Liver (tissue), 9 donors: ENCODE results near the gene INPP5F. TPM values are rescaled to one million over a fixed set of nuclear protein-coding genes. Genes with fewer than 3 reads are reported as not detected.

ENCODE experiments used
- DNase-seq: peaks from one replicate; pipeline ENCODE4 v3.0.0-alpha.2; 2017; ENCODE audit warnings: low spot score
- H3K27ac ChIP-seq, 2 donors: one replicate each; pipeline ENCODE4 v1.7.0; 2013; ENCODE audit warnings: inconsistent platforms in 2 of 2, low read length in 2 of 2, control low read depth in 1 of 2, low read depth in 1 of 2, mild to moderate bottlenecking in 1 of 2
- H3K27me3 ChIP-seq, 4 donors: one replicate each; pipeline versions ENCODE4 v1.6.1 to v1.7.0; 2013; ENCODE audit warnings: low read length in 3 of 4, inconsistent platforms in 1 of 4, mild to moderate bottlenecking in 1 of 4, moderate library complexity in 1 of 4; ENCODE audit not compliant: control insufficient read depth in 4 of 4, insufficient read depth in 4 of 4
- H3K36me3 ChIP-seq, 4 donors: one replicate each; pipeline versions ENCODE4 v1.6.1 to v1.7.0; 2013; ENCODE audit warnings: low read length in 3 of 4, mild to moderate bottlenecking in 3 of 4, low read depth in 1 of 4, moderate library complexity in 1 of 4; ENCODE audit not compliant: control insufficient read depth in 4 of 4, insufficient read depth in 3 of 4
- H3K4me1 ChIP-seq, 4 donors: one replicate each; pipeline versions ENCODE4 v1.6.1 to v1.7.0; 2013; ENCODE audit warnings: low read length in 3 of 4, mild to moderate bottlenecking in 3 of 4, moderate library complexity in 1 of 4; ENCODE audit not compliant: control insufficient read depth in 4 of 4, insufficient read depth in 4 of 4
- H3K4me3 ChIP-seq, 3 donors: one replicate each; pipeline versions ENCODE4 v1.6.1 to v1.7.0; 2013; ENCODE audit warnings: low read length in 3 of 3, control low read depth in 1 of 3, low read depth in 1 of 3, mild to moderate bottlenecking in 1 of 3
- H3K9ac ChIP-seq, 2 donors: one replicate each; pipeline ENCODE4 v1.7.0; 2013; ENCODE audit warnings: low read length in 2 of 2, mild to moderate bottlenecking in 2 of 2, moderate library complexity in 2 of 2, control low read depth in 1 of 2, low read depth in 1 of 2
- H3K9me3 ChIP-seq, 4 donors: one replicate each; pipeline versions ENCODE4 v1.6.1 to v1.7.0; 2013; ENCODE audit warnings: low read length in 3 of 4; ENCODE audit not compliant: control insufficient read depth in 4 of 4
- ATF3 ChIP-seq: IDR thresholded peaks from 2 replicates; pipeline ENCODE4 v1.6.1; 2016; ENCODE audit warnings: antibody characterized with exemption
- EGR1 ChIP-seq, 2 donors: IDR thresholded peaks; 2 replicates each; pipeline ENCODE4 v1.6.1; 2016 to 2018; ENCODE audit warnings: antibody characterized with exemption in 2 of 2, low read depth in 2 of 2
- FOXA1 ChIP-seq: IDR thresholded peaks from 2 replicates; pipeline ENCODE4 v1.6.1; 2016; ENCODE audit warnings: antibody characterized with exemption
- GABPA ChIP-seq, 2 donors: IDR thresholded peaks in 1 of 2; conservative IDR thresholded peaks in 1 of 2; 2 replicates each; pipeline ENCODE4 v1.6.1; 2016; ENCODE audit warnings: antibody characterized with exemption in 2 of 2, mild to moderate bottlenecking in 1 of 2, moderate library complexity in 1 of 2
- HNF4A ChIP-seq, 2 donors: conservative IDR thresholded peaks; 2 replicates each; pipeline ENCODE4 v1.6.1; 2016; ENCODE audit warnings: antibody characterized with exemption in 2 of 2, mild to moderate bottlenecking in 2 of 2
- HNF4G ChIP-seq: IDR thresholded peaks from 2 replicates; pipeline ENCODE4 v1.6.1; 2016; ENCODE audit warnings: antibody characterized with exemption
- JUND ChIP-seq, 2 donors: IDR thresholded peaks; 2 replicates each; pipeline ENCODE4 v1.6.1; 2016; ENCODE audit warnings: antibody characterized with exemption in 2 of 2
- MAX ChIP-seq: IDR thresholded peaks from 2 replicates; pipeline ENCODE4 v1.6.1; 2016; ENCODE audit warnings: antibody characterized with exemption
- NR2F2 ChIP-seq: IDR thresholded peaks from 2 replicates; pipeline ENCODE4 v1.6.1; 2016; ENCODE audit warnings: antibody characterized with exemption
- RAD21 ChIP-seq, 2 donors: IDR thresholded peaks; 2 replicates each; pipeline ENCODE4 v1.6.1; 2016; ENCODE audit warnings: antibody characterized with exemption in 2 of 2, mild to moderate bottlenecking in 2 of 2
- REST ChIP-seq: IDR thresholded peaks from 2 replicates; pipeline ENCODE4 v1.6.1; 2016; ENCODE audit warnings: antibody characterized with exemption, mild to moderate bottlenecking
- RXRA ChIP-seq, 2 donors: IDR thresholded peaks; 2 replicates each; pipeline ENCODE4 v1.6.1; 2017 to 2018; ENCODE audit warnings: antibody characterized with exemption in 2 of 2, mild to moderate bottlenecking in 1 of 2
- SP1 ChIP-seq: IDR thresholded peaks from 2 replicates; pipeline ENCODE4 v1.6.1; 2018; ENCODE audit warnings: antibody characterized with exemption, mild to moderate bottlenecking
- YY1 ChIP-seq: IDR thresholded peaks from 2 replicates; pipeline ENCODE4 v1.6.1; 2016; ENCODE audit warnings: antibody characterized with exemption, mild to moderate bottlenecking
- ZBTB33 ChIP-seq: IDR thresholded peaks from 2 replicates; pipeline ENCODE4 v1.6.1; 2016; ENCODE audit warnings: antibody characterized with exemption
- WGBS: extraction: QIAGEN DNeasy Blood & Tissue Kit; methylation state at CpG from one replicate; pipeline ENCODE4 v1.1.7; 2013; 5-methylcytosine and 5-hydroxymethylcytosine counted together
- polyA plus RNA-seq, 2 donors: library from polyadenylated mRNA; stranded (reverse) in 1 of 2; unstranded in 1 of 2; fragments of 200-250 nt in 1 of 2; fragments of >200 nt in 1 of 2; fragmentation: Nextera tagmentation in 1 of 2; extraction: Ambion mirVana in 1 of 2; gene quantifications; one replicate each; pipeline versions ENCODE4 v1.2.1 to v1.2.3, GENCODE V29; 2013 to 2015
- total RNA-seq, 2 donors: library from RNA; depleted of rRNA; stranded (reverse); fragments of >200 nt; gene quantifications; one replicate each; pipeline ENCODE4 v1.2.3, GENCODE V29; 2014
- donor health status: healthy.
- donor health status: healthy.
- donor health status: healthy.
- donor health status: healthy.
- donor health status: healthy.

The INPP5F gene
- total and polyA plus RNA-seq, 4 donors = 1.1 to 8.1 (median 2.1) TPM

- no peak overlapping the region for H3K27ac ChIP-seq
- H3K9ac ChIP-seq = no peak overlapping the region
- WGBS = 92% methylated on average over 6 of the region's 6 CpGs
- DNase-seq = no peak
- peaks cover 0 to 7% (median 2%) of the 10 kb centered on the region in 4 donors for H3K4me1 ChIP-seq
- no peak overlapping the region for H3K4me3 ChIP-seq
- no peaks in the 10 kb centered on the region for H3K27me3 ChIP-seq
- no peaks in the 10 kb centered on the region for H3K9me3 ChIP-seq
- H3K36me3 ChIP-seq = peaks cover 8 to 28% (median 20%) of the 10 kb centered on the region in 4 donors
- TF ChIP-seq JUND (IDR thresholded peaks at IDR 0.05) (no peak), HNF4A (conservative IDR thresholded peaks at IDR 0.05) (no peak), YY1 (no peak), ZBTB33 (no peak), REST (no peak), SP1 (no peak), NR2F2 (no peak), FOXA1 (no peak), RXRA (IDR thresholded peaks at IDR 0.05) (no peak), RAD21 (IDR thresholded peaks at IDR 0.05) (no peak), ATF3 (no peak), GABPA (IDR thresholded peaks at IDR 0.05 in 1 of 2, conservative IDR thresholded peaks at IDR 0.05 in 1 of 2) (no peak), EGR1 (IDR thresholded peaks at IDR 0.05; ENCODE audit: low read depth in 2 of 2) (no peak), MAX (no peak), HNF4G (no peak)
These were observed 100.9 kb downstream of the INPP5F start for GRCh38 chr10:119826771-119827170.

GRCh38 chr10:119827430-119827829 lies 101.6 kb downstream of the INPP5F start:
- no peaks in the 10 kb centered on the region for H3K9me3 ChIP-seq
- H3K36me3 ChIP-seq = peaks cover 8 to 34% (median 27%) of the 10 kb centered on the region in 4 donors
- TF ChIP-seq HNF4A (conservative IDR thresholded peaks at IDR 0.05) (peak; percentile 32 to 37), FOXA1 (no peak)
- no peak overlapping the region for H3K9ac ChIP-seq
- no peak for DNase-seq
- H3K4me1 ChIP-seq = peaks cover 0 to 7% (median 2%) of the 10 kb centered on the region in 4 donors
- no peak overlapping the region for H3K27ac ChIP-seq
- no peak overlapping the region for H3K4me3 ChIP-seq
- 71% methylated on average over 4 of the region's 4 CpGs for WGBS
- H3K27me3 ChIP-seq = no peaks in the 10 kb centered on the region
